Measurements from ENCODE around the gene EMP1.

The EMP1 gene

DNA sequence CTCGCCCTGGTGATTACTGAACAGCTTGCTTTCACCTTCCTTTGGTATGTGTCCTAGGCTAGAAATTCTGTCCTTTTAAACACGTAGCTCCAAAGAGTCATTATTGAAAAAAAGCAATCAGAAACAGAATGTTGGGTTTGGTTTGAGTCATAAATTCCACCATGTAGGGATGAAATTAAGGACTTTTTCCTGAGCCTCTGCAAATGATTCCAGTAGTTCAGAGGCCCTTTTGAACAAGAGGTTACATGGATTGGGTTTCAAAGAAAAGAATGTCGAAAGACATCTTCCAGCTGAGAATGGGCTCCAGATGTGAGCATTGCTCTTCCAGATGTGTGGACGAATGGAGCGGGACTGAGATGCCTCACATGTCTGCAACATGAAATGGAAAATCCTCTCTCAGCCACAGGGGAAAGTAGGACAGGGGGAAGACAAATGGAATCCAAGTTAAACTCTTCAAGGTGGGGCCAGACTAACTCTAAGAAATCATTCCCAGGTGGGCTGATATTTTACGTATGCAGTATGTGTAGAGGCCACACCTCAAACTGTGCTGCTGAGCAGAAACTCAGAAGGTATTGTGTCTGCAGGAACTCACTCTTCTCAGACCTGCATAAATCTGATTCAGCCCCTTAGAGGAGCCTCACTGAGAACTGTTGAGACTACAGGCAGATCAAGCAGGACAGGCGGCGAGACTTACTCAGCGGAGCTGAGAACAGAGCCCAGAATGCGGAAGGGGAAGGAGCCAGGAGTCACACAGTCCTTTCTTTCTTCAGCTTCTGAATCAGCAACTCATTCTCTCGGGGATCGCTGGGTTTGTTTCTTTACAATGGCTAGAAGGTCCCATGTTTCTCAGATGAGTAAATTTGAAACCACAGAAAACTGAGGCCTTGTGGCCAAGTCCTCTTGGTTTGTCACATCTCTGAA is 23.3 kb upstream of the EMP1 start:
- DNase-seq, result no peak

DNA sequence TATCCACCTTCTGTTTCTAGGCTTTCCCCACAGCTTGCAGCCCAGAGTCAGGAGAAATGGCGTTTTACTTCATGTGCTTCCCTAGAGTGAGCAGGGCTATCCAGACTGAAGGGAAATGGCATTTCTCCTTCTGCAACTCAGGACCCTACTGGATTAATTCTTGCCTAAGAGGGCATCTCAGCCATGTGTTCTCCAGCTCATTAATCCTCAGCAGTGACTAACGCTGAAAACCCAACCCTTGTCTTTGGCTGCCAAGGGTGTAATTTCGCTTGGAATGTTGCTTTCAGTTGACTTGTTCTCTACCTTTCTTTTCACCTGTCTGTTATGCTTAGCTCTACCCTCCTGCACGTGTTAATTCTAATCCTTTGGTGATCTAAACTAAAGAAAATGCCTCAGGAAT is 21.0 kb upstream of the EMP1 start:
- no peak for DNase-seq

- DNase-seq, result no peak
Observed at GRCh38 chr12:13176256-13176655, 20.3 kb upstream of the EMP1 start.

- no peak for DNase-seq
Observed at GRCh38 chr12:13177373-13177772, 19.2 kb upstream of the EMP1 start.

DNA sequence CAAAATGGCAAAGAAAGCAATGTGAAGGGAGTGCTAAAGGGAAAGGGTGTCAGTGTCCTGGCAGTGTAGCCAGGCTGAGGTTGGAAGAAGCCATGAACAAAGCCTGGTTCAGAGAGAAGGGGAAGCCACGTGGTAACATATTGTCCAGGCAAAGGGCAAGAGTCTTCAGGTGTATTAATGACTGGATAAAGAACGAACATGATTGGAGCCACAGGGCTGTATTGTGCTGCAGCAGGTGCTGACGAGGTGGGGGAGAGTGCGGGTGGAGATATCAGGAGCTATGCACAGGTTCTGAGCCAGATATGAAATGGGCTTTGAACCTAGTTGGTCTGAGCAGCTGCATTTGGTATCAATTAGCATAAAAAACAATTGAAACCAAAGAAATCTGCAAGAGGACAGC is 18.6 kb upstream of the EMP1 start:
- no peak for DNase-seq

DNA sequence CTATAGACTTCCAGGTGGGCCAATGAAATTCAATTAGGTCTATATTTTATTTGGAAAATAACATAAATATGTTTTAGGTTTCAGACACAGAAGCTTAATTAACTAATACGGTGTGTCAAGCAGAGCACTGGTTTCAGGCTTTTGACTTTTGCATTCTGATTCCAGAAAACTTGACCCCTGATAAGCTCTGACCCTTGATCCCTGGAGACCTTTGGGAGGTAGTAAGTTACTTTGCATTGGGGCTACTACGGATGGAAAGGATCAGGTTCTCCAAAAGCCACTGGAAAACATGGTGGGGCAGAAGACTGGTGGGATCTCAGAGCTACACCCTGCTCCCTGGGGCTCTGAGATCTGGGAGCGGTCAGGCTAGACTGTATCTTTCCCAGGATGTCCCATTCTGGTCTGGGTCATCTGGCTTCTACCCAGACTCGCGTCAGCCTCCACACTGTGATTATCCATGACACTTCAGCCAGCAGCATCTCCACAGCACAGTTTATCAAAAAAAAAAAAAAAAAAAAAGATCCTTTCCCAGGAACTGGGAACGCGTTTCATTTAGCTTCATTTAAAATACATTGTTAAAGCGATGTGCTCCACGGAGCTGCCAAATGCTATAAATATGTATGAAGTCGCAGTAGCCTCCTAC is 17.8 kb upstream of the EMP1 start:
- no peak for DNase-seq

- peak; percentile 47 for DNase-seq
Observed at GRCh38 chr12:13179211-13180074, 17.1 kb upstream of the EMP1 start.

DNA sequence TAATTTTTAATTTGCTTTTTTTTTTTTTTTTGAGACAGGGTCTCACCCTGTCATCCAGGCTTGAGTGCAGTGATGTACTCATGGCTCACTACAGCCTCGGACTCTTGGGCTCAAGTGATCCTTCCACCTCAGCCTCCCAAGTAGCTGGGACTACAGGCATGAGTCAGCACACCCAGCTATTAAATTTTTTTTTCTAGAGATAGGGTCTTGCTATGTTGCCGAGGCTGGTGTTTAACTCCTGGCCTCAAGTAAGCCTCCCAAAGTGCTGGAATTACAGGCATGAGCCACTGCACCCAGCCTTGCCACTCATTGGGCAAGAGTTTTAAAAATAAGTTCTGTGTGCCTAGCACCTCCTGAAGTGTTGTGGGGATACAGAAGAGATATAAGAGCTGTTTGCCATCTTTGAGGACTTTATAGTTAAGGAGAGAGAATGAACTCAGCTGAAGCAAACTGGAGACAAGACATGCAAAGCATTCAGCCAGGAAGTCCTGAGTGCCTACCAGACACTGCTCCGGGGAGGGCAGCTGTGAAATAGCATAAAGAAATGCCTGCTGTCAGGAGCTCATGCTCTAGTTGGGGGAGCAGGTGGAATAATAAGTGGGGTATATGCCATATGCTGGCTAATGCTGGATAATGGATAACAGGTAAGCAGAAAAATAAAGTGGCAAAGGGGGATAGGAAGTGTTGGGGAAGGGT is 15.0 kb upstream of the EMP1 start:
- DNase-seq, result no peak

GRCh38 chr12:13182881-13183280 is 13.6 kb upstream of the EMP1 start:
- no peak for DNase-seq

GRCh38 chr12:13183620-13184019 is 12.9 kb upstream of the EMP1 start:
- no peak for DNase-seq

- DNase-seq, result no peak
Observed at GRCh38 chr12:13186302-13186701, 10.2 kb upstream of the EMP1 start.

DNA sequence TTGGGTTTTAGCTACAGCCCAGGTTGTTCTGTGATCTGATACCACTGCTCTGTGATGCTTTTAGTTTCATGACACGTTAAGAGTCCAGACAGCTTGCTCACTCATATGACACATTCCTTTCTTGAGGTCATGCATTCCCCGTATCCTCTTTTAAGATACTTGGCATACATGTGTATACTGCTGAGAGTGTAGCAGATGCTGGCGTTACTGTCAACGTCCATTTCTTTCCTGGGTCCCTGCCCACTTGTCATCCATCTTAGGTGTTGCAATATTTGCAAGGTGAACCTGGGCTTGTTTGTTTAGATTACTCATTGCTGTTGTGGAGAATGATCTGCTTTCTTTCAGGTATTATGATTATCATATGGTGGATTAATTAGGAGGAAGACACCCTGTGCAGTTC is 9.1 kb upstream of the EMP1 start:
- DNase-seq, result no peak

GRCh38 chr12:13189264-13189663 is 7.3 kb upstream of the EMP1 start:
- DNase-seq, result no peak

- DNase-seq, result no peak
Observed at GRCh38 chr12:13190275-13190674, 6.3 kb upstream of the EMP1 start.

DNA sequence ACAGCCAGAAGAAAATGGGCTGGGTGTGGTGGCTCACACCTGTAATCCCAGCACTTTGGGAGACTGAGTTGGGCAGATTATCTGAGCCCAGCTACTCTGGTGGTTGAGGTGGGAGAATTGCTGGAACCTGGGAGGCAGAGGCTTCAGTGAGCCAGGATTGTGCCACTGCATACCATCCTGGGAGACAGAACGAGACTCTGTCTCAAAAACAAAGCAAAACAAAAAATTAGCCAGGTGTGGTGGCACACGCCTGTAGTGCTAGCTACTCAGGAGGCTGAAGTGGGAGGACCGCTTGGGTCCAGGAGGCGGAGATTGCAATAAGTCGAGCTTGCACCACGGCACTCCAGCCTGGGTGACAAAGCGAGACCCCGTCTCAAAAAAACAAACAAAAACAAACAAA is 3.8 kb upstream of the EMP1 start:
- DNase-seq, result no peak

GRCh38 chr12:13193505-13194231 is 2.9 kb upstream of the EMP1 start:
- no peak for DNase-seq

GRCh38 chr12:13194401-13195110 is 2.0 kb upstream of the EMP1 start:
- no peak for DNase-seq

DNA sequence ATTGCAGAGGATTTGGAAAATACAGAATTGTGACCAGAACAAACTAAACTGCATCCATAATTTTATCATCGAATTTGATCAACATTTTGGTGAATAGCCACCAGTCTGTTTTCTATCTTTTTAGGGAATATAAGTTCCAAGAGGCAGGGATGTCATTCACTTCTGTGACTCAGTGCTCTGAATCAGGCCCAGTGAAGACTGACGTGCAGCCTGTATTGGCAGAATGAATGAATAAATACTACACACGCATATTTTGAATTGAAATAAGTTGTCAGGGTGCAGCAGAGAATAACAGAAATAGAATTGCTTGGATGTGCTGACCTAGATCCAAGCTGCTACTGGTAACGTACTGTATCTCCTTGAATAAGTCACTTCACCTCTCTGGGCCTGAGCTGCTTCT is 1.3 kb upstream of the EMP1 start:
- no peak for DNase-seq

GRCh38 chr12:13195785-13196129 is 769 bp upstream of the EMP1 start:
- DNase-seq, result no peak

GRCh38 chr12:13197032-13197431 is 506 bp downstream of the EMP1 start:
- no peak for DNase-seq

GRCh38 chr12:13197526-13198143 is 1.1 kb downstream of the EMP1 start:
- DNase-seq, result no peak

Measured in OCI-M1 (cell line).